Posterior vena cava (tissue), 2 donors: ENCODE data around the gene ZNF76. TPM values are rescaled to one million over a fixed set of nuclear protein-coding genes. Genes with fewer than 3 reads are reported as not detected.

Experiments
- DNase-seq: peaks from one replicate; pipeline ENCODE4 v3.0.0-alpha.2; 2020; ENCODE audit warnings: low spot score
- intact Hi-C, 2 donors: fragments of 100-400 bp; cut with DNase I; formaldehyde crosslinking; loops; one replicate each; pipeline versions ENCODE4 v1.14.1 to v1.14.2; 2022 to 2023
- total RNA-seq, 2 donors: library from RNA; stranded (reverse); fragmentation: NEBNext Ultra II Directional; extraction: Animal tissue kit (Norgen Biotek cat#: 25700); gene quantifications; one replicate each; pipeline ENCODE4 v1.2.1, GENCODE V29; 2021
- donor health status: DM: yes; HTN: yes; CAD: no.
- donor health status: DM: yes; HTN: yes; CAD: no.

The ZNF76 gene
- total RNA-seq, 2 donors from 2014 or later = 23.1 to 29.6 TPM

DNA sequence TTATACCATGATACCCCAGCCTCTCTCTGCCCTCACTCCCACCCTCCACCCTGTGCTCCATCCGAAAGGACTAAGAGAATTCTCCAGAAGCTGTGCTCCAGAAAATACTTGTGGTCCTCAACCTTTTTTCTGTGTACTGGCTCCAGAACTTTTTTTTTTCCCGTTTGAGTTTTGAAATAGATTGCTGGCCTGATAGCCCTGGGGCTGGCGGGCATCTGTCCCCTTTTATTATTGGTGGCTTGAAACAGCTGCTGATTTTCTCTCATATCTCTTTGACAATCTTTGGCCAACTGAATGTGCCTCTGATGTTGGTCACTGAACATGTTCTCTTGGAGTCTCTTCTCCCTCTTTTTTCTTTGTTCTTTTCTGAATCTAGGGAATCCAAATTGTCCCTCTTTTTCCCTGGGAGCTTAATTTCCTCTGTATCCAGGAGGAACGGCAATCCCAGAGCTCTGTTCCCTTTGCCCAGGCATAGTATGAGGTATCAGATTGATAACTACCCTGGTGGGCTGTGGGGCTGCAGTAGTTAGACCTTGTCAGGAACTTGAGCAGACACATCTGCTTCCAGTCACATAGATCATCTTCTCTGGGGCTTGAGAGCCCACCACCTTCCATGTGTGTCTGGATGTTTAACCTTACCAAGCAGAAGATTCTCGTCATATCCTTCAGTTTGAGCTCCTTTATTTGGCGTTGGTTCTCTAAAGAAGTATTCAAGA, 84.5 kb downstream of the ZNF76 start:
- no peak for DNase-seq
- intact Hi-C loops = loop anchor here in 1 of 2 donors (5.0 kb wide), 1 partner anchor 73 kb away; no protein-coding TSS in a partner anchor

Other genes with a start within 250 kb of the ZNF76 start
- gene TCP11, start 118.4 kb upstream of the ZNF76 start, total RNA-seq = not detected
- gene SCUBE3, start 45.8 kb upstream of the ZNF76 start, total RNA-seq = 10 to 100 TPM; 15.2 to 50.1 TPM
- gene DEF6, start 38.1 kb downstream of the ZNF76 start, total RNA-seq = 1 to 10 TPM; 5.5 to 6.0 TPM
- gene PPARD, start 82.8 kb downstream of the ZNF76 start, total RNA-seq = 10 to 100 TPM; 16.3 to 19.8 TPM
- gene FANCE, start 192.6 kb downstream of the ZNF76 start, total RNA-seq = 1 to 10 TPM; 2.5 to 4.0 TPM
- gene RPL10A, start 208.7 kb downstream of the ZNF76 start, total RNA-seq = 1,000 to 10,000 TPM in 1 of 2 donors, 100 to 1,000 TPM in 1; 816 to 1,010 TPM
- gene TEAD3, start 237.3 kb downstream of the ZNF76 start, total RNA-seq = 10 to 100 TPM; 69.8 to 73.8 TPM